ENCODE measurements around the gene RHAG. TPM values are rescaled to one million over a fixed set of nuclear protein-coding genes. Genes with fewer than 3 reads are reported as not detected.

Gene RHAG
- total RNA-seq, 2 donors from 2014 or later = not detected

GRCh38 chr6:49582529-49582928 is 54.1 kb downstream of the RHAG start:
- H3K27ac ChIP-seq (ENCODE audit: low read depth, low read length) = no peak overlapping the region
- H3K4me1 Mint-ChIP-seq = no peaks in the 10 kb centered on the region
- H3K4me3 ChIP-seq (ENCODE audit: low read length) = no peak overlapping the region
- WGBS, 2 experiments (ENCODE audit: insufficient coverage in 1 of 2, insufficient read length in 1 of 2) = 100% methylated on average over 1 of the region's 1 CpG; no CpG with 5 or more reads in 1 of the 2 experiments
- H3K27me3 ChIP-seq (ENCODE audit: control insufficient read depth, insufficient read depth, low read length, poor library complexity, severe bottlenecking) = no peaks in the 10 kb centered on the region
- no peaks in the 10 kb centered on the region for H3K36me3 Mint-ChIP-seq (ENCODE audit: low read depth)
- no peak for TF ChIP-seq CTCF (conservative IDR thresholded peaks at IDR 0.05)
- peaks cover 14% of the 10 kb centered on the region for H3K27me3 Mint-ChIP-seq (ENCODE audit: insufficient read depth)
- no peak for DNase-seq
- H3K4me3 Mint-ChIP-seq = no peak overlapping the region
- H3K9ac ChIP-seq (ENCODE audit: extremely low read depth, low read length, poor library complexity, severe bottlenecking) = no peak overlapping the region
- H3K4me1 ChIP-seq (ENCODE audit: control insufficient read depth, insufficient read depth, low read length) = no peaks in the 10 kb centered on the region
- H3K9me3 ChIP-seq (ENCODE audit: control insufficient read depth, low read length) = no peaks in the 10 kb centered on the region
- no peaks in the 10 kb centered on the region for H3K36me3 ChIP-seq (ENCODE audit: control insufficient read depth, insufficient read depth, low read length)
- no peak overlapping the region for H3K27ac Mint-ChIP-seq
- H3K9me3 Mint-ChIP-seq = no peaks in the 10 kb centered on the region

GRCh38 chr6:49579649-49580048 is 57.0 kb downstream of the RHAG start:
- Mint-ChIP-seq H3K9me3 (no peaks in the 10 kb centered on the region), H3K4me3 (no peak overlapping the region), H3K27ac (no peak overlapping the region), H3K27me3 (ENCODE audit: insufficient read depth) (peaks cover 18% of the 10 kb centered on the region), H3K4me1 (no peaks in the 10 kb centered on the region), H3K36me3 (ENCODE audit: low read depth) (no peaks in the 10 kb centered on the region)
- Histone ChIP-seq H3K27ac (ENCODE audit: low read depth, low read length) (no peak overlapping the region), H3K9me3 (ENCODE audit: control insufficient read depth, low read length) (no peaks in the 10 kb centered on the region), H3K4me1 (ENCODE audit: control insufficient read depth, insufficient read depth, low read length) (no peaks in the 10 kb centered on the region), H3K36me3 (ENCODE audit: control insufficient read depth, insufficient read depth, low read length) (no peaks in the 10 kb centered on the region), H3K27me3 (ENCODE audit: control insufficient read depth, insufficient read depth, low read length, poor library complexity, severe bottlenecking) (no peaks in the 10 kb centered on the region), H3K9ac (ENCODE audit: extremely low read depth, low read length, poor library complexity, severe bottlenecking) (no peak overlapping the region), H3K4me3 (ENCODE audit: low read length) (no peak overlapping the region)
- no peak for DNase-seq
- TF ChIP-seq CTCF (conservative IDR thresholded peaks at IDR 0.05) = no peak

GRCh38 chr6:49576618-49577017 is 60.0 kb downstream of the RHAG start:
- Mint-ChIP-seq H3K4me3 (no peak overlapping the region), H3K4me1 (no peaks in the 10 kb centered on the region), H3K27me3 (ENCODE audit: insufficient read depth) (peaks cover 41% of the 10 kb centered on the region), H3K36me3 (ENCODE audit: low read depth) (no peaks in the 10 kb centered on the region), H3K9me3 (no peaks in the 10 kb centered on the region), H3K27ac (no peak overlapping the region)
- 88% methylated on average over 1 of the region's 1 CpG; no CpG with 5 or more reads in 1 of the 2 experiments for WGBS, 2 experiments (ENCODE audit: insufficient coverage in 1 of 2, insufficient read length in 1 of 2)
- no peak for DNase-seq
- no peaks in the 10 kb centered on the region for H3K36me3 ChIP-seq (ENCODE audit: control insufficient read depth, insufficient read depth, low read length)
- H3K9ac ChIP-seq (ENCODE audit: extremely low read depth, low read length, poor library complexity, severe bottlenecking) = no peak overlapping the region
- no peaks in the 10 kb centered on the region for H3K27me3 ChIP-seq (ENCODE audit: control insufficient read depth, insufficient read depth, low read length, poor library complexity, severe bottlenecking)
- H3K4me1 ChIP-seq (ENCODE audit: control insufficient read depth, insufficient read depth, low read length) = no peaks in the 10 kb centered on the region
- H3K9me3 ChIP-seq (ENCODE audit: control insufficient read depth, low read length) = no peaks in the 10 kb centered on the region
- H3K27ac ChIP-seq (ENCODE audit: low read depth, low read length) = no peak overlapping the region
- no peak overlapping the region for H3K4me3 ChIP-seq (ENCODE audit: low read length)
- no peak for TF ChIP-seq CTCF (conservative IDR thresholded peaks at IDR 0.05)

Data from endodermal cell (in vitro differentiated cells).